ENCODE data around the gene IFT20. TPM values are rescaled to one million over a fixed set of nuclear protein-coding genes. Genes with fewer than 3 reads are reported as not detected.

Gene IFT20
- polyA plus RNA-seq (ENCODE audit: insufficient read length in 3 of 3): 10 to 100 TPM; 52.8 to 60.9 (median 58.2) TPM
- long read RNA-seq, donor 1, transcript IFT20-213 (1 exons, 1,485 nt): minor isoform, 8 of 28 reads
- long read RNA-seq, donor 1, transcript IFT20-203 (5 exons, 825 nt): major isoform, 9 of 28 reads
- long read RNA-seq, donor 1, partial matches to known transcripts: 6 of 28 reads
- long read RNA-seq, donor 1, other reads (novel, unspliced or antisense): 0 of 28 reads
- long read RNA-seq, donor 2, transcript IFT20-213 (1 exons, 1,485 nt): minor isoform, 6 of 24 reads
- long read RNA-seq, donor 2, transcript IFT20-203 (5 exons, 825 nt): major isoform, 13 of 24 reads
- long read RNA-seq, donor 2, partial matches to known transcripts: 0 of 24 reads
- long read RNA-seq, donor 2, other reads (novel, unspliced or antisense): 0 of 24 reads
- long read RNA-seq, donor 3, transcript IFT20-214 (6 exons, 1,071 nt): minor isoform, 7 of 47 reads
- long read RNA-seq, donor 3, transcript IFT20-213 (1 exons, 1,485 nt): minor isoform, 12 of 47 reads
- long read RNA-seq, donor 3, transcript IFT20-203 (5 exons, 825 nt): major isoform, 14 of 47 reads
- long read RNA-seq, donor 3, partial matches to known transcripts: 13 of 47 reads
- long read RNA-seq, donor 3, other reads (novel, unspliced or antisense): 0 of 47 reads
- long read RNA-seq, donor 4, transcript IFT20-213 (1 exons, 1,485 nt): minor isoform, 11 of 31 reads
- long read RNA-seq, donor 4, transcript IFT20-203 (5 exons, 825 nt): major isoform, 12 of 31 reads
- long read RNA-seq, donor 4, partial matches to known transcripts: 0 of 31 reads
- long read RNA-seq, donor 4, other reads (novel, unspliced or antisense): 0 of 31 reads
- long read RNA-seq, donor 5: 0 reads
- long read RNA-seq, donor 6, transcript IFT20-213 (1 exons, 1,485 nt): major isoform, 29 of 52 reads
- long read RNA-seq, donor 6, transcript IFT20-214 (6 exons, 1,071 nt): minor isoform, 8 of 52 reads
- long read RNA-seq, donor 6, transcript IFT20-203 (5 exons, 825 nt): minor isoform, 11 of 52 reads
- long read RNA-seq, donor 6, partial matches to known transcripts: 0 of 52 reads
- long read RNA-seq, donor 6, other reads (novel, unspliced or antisense): 0 of 52 reads
- long read RNA-seq, donor 7, transcript IFT20-213 (1 exons, 1,485 nt): minor isoform, 6 of 37 reads
- long read RNA-seq, donor 7, transcript IFT20-203 (5 exons, 825 nt): major isoform, 18 of 37 reads
- long read RNA-seq, donor 7, partial matches to known transcripts: 7 of 37 reads
- long read RNA-seq, donor 7, other reads (novel, unspliced or antisense): 0 of 37 reads
- long read RNA-seq, donor 8: 0 reads
- long read RNA-seq, donor 9, transcript IFT20-213 (1 exons, 1,485 nt): minor isoform, 6 of 24 reads
- long read RNA-seq, donor 9, transcript IFT20-203 (5 exons, 825 nt): major isoform, 15 of 24 reads
- long read RNA-seq, donor 9, partial matches to known transcripts: 0 of 24 reads
- long read RNA-seq, donor 9, other reads (novel, unspliced or antisense): 0 of 24 reads
- long read RNA-seq, donor 10, transcript IFT20-203 (5 exons, 825 nt): major isoform, 20 of 54 reads
- long read RNA-seq, donor 10, transcript IFT20-213 (1 exons, 1,485 nt): minor isoform, 11 of 54 reads
- long read RNA-seq, donor 10, transcript IFT20-214 (6 exons, 1,071 nt): minor isoform, 6 of 54 reads
- long read RNA-seq, donor 10, partial matches to known transcripts: 6 of 54 reads
- long read RNA-seq, donor 10, other reads (novel, unspliced or antisense): 8 of 54 reads
- long read RNA-seq, donor 11, transcript IFT20-203 (5 exons, 825 nt): major isoform, 9 of 19 reads
- long read RNA-seq, donor 11, transcript IFT20-213 (1 exons, 1,485 nt): minor isoform, 5 of 19 reads
- long read RNA-seq, donor 11, partial matches to known transcripts: 0 of 19 reads
- long read RNA-seq, donor 11, other reads (novel, unspliced or antisense): 0 of 19 reads
- long read RNA-seq, donor 12, transcript IFT20-213 (1 exons, 1,485 nt): major isoform, 7 of 17 reads
- long read RNA-seq, donor 12, transcript IFT20-203 (5 exons, 825 nt): minor isoform, 5 of 17 reads
- long read RNA-seq, donor 12, partial matches to known transcripts: 0 of 17 reads
- long read RNA-seq, donor 12, other reads (novel, unspliced or antisense): 0 of 17 reads
- long read RNA-seq, donor 13: 0 reads
- long read RNA-seq, donor 14, transcript IFT20-213 (1 exons, 1,485 nt): minor isoform, 7 of 22 reads
- long read RNA-seq, donor 14, transcript IFT20-203 (5 exons, 825 nt): major isoform, 10 of 22 reads
- long read RNA-seq, donor 14, partial matches to known transcripts: 0 of 22 reads
- long read RNA-seq, donor 14, other reads (novel, unspliced or antisense): 0 of 22 reads
- long read RNA-seq, donor 15, transcript IFT20-213 (1 exons, 1,485 nt): minor isoform, 6 of 15 reads
- long read RNA-seq, donor 15, transcript IFT20-203 (5 exons, 825 nt): major isoform, 7 of 15 reads
- long read RNA-seq, donor 15, partial matches to known transcripts: 0 of 15 reads
- long read RNA-seq, donor 15, other reads (novel, unspliced or antisense): 0 of 15 reads
- long read RNA-seq, donor 16, transcript IFT20-213 (1 exons, 1,485 nt): major isoform, 42 of 93 reads
- long read RNA-seq, donor 16, transcript IFT20-203 (5 exons, 825 nt): minor isoform, 31 of 93 reads
- long read RNA-seq, donor 16, transcript IFT20-214 (6 exons, 1,071 nt): minor isoform, 7 of 93 reads
- long read RNA-seq, donor 16, partial matches to known transcripts: 8 of 93 reads
- long read RNA-seq, donor 16, other reads (novel, unspliced or antisense): 0 of 93 reads

GRCh38 chr17:28335201-28335958 lies at the start of gene IFT20, which contains the start of gene TNFAIP1:
Gene IFT20, minus strand, starts transcription at chr17:28335472. Its CDS starts 3,487 bp downstream, at chr17:28331985.
Gene TNFAIP1, plus strand, starts transcription at chr17:28335761. Its CDS starts 3,761 bp downstream, at chr17:28339522.
- DNase-seq (ENCODE audit: extremely low read depth in 1 of 11, low read depth in 9 of 11, low spot score in 4 of 11): peak; percentile 95 to 100 (median 99)

DNA sequence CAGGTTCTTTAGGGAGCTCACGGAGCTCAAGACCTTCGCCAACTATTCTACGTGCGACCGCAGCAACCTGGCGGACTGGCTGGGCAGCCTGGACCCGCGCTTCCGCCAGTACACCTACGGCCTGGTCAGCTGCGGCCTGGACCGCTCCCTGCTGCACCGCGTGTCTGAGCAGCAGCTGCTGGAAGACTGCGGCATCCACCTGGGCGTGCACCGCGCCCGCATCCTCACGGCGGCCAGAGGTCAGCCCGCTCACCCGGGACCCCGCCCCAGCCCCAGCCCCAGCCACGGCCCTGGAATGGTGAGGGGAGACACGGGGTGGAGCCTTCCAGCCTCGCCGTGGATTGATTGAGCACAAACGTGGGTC lies 49.7 kb upstream of the IFT20 start:
- no peak for DNase-seq (ENCODE audit: extremely low read depth in 1 of 11, low read depth in 9 of 11, low spot score in 4 of 11)

GRCh38 chr17:28384281-28385036 lies 49.2 kb upstream of the IFT20 start:
- peak in 1 of 11 donors; percentile 18 for DNase-seq (ENCODE audit: extremely low read depth in 1 of 11, low read depth in 9 of 11, low spot score in 4 of 11)

DNA sequence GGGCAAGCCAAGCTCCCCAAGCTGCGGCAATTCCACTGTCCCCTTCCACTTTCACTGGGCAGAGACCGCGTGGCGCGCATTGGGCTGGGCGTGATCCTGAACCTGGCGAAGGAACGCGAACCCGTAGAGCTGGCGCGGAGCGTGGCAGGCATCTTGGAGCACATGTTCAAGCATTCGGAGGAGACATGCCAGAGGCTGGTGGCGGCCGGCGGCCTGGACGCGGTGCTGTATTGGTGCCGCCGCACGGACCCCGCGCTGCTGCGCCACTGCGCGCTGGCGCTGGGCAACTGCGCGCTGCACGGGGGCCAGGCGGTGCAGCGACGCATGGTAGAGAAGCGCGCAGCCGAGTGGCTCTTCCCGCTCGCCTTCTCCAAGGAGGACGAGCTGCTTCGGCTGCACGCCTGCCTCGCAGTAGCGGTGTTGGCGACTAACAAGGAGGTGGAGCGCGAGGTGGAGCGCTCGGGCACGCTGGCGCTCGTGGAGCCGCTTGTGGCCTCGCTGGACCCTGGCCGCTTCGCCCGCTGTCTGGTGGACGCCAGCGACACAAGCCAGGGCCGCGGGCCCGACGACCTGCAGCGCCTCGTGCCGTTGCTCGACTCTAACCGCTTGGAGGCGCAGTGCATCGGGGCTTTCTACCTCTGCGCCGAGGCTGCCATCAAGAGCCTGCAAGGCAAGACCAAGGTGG lies 46.0 kb upstream of the IFT20 start:
- no peak for DNase-seq (ENCODE audit: extremely low read depth in 1 of 11, low read depth in 9 of 11, low spot score in 4 of 11)

- no peak for DNase-seq (ENCODE audit: extremely low read depth in 1 of 11, low read depth in 9 of 11, low spot score in 4 of 11)
Measured at GRCh38 chr17:28379814-28380801, 44.8 kb upstream of the IFT20 start.

GRCh38 chr17:28372945-28373274 lies 37.6 kb upstream of the IFT20 start:
- DNase-seq (ENCODE audit: extremely low read depth in 1 of 11, low read depth in 9 of 11, low spot score in 4 of 11): no peak

DNA sequence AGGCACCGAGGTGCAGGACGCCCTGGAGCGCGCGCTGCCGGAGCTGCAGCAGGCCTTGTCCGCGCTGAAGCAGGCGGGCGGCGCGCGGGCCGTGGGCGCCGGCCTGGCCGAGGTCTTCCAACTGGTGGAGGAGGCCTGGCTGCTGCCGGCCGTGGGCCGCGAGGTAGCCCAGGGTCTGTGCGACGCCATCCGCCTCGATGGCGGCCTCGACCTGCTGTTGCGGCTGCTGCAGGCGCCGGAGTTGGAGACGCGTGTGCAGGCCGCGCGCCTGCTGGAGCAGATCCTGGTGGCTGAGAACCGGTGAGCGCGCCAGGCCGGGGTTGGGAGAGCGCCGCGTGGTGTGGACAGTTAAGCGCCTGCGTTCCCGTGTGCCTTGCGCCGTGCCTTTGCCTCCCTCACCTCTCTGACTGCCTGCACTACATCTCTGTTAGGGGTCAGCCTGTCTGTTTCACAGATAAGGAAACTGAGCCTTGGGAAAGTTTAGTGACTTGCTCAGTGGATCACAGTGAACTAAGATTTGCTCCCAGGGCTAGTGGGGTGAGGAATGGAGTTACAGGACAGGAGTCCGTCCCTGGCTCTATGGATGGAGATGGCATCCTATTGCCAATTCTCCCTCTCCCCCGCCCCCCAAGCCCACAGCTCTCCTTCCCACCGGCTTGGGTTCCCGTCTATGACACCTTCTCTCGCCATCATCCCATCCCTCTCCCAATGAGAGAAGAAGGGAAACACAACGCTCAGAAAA lies 37.1 kb upstream of the IFT20 start:
- peak in 1 of 11 donors; percentile 15 for DNase-seq (ENCODE audit: extremely low read depth in 1 of 11, low read depth in 9 of 11, low spot score in 4 of 11)

DNA sequence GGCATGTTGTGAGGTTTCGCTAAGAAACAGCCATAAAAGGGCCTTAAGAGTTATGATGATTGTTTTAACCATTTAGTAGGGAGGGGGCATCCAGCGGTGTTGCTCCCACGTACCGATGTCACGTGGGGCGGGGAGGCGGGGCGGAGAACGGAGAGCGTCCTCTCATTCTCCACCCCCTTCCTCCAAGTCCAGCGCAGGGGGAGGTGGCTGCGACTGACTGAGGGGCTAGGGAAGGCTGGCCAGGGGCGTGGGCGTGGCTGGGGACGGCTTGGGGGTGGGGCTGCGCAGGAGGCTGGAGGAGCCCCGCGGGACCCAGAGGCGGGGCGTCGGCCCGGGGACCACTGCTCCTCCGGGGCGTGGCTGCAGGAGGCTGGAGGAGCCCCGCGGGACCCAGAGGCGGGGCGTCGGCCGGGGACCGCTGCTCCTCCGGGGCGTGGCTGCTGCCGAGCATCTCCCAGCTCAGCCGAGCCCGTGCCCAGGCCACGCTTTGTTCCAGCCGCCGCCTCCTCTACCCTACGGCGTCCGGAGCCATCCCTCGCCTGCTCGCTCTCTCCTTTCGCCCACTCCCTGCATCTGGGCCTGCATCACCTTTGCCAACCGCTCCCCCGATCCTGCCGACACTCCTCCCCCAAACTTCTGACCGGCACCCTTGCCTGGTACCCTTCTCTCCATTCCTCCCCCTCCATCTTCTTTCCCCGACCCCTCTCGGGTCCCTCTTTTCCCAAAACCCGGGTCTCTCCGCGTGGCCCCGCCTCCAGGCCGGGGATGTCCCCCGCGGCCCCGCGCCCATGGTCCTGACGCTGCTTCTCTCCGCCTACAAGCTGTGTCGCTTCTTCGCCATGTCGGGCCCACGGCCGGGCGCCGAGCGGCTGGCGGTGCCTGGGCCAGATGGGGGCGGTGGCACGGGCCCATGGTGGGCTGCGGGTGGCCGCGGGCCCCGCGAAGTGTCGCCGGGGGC lies 36.3 kb upstream of the IFT20 start, which contains the start of gene SARM1:
SARM1 (plus strand) TSS at position 450 of the 958 bp plus-strand sequence; CDS start at position 789, 339 bp downstream.
- peak in 10 of 11 donors; percentile 65 to 90 (median 86) for DNase-seq (ENCODE audit: extremely low read depth in 1 of 11, low read depth in 9 of 11, low spot score in 4 of 11)

DNA sequence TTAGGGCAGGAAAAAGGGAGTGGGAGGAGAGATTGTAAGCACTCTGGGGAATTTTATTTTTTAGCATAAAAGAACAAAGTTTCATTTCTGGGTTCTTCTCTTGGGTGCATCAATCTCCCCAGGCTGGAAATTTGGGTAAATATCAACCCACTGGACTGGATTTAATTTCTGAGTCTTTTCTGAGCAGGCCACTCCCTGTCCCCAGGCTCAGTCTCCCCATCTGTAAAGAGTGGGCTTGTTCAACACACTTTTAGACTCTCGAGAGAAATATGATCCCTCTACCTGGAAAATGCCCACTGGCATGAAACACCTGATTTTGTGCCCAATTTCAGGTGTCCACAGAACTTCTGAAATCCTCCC lies 35.5 kb upstream of the IFT20 start:
- no peak for DNase-seq (ENCODE audit: extremely low read depth in 1 of 11, low read depth in 9 of 11, low spot score in 4 of 11)

DNA sequence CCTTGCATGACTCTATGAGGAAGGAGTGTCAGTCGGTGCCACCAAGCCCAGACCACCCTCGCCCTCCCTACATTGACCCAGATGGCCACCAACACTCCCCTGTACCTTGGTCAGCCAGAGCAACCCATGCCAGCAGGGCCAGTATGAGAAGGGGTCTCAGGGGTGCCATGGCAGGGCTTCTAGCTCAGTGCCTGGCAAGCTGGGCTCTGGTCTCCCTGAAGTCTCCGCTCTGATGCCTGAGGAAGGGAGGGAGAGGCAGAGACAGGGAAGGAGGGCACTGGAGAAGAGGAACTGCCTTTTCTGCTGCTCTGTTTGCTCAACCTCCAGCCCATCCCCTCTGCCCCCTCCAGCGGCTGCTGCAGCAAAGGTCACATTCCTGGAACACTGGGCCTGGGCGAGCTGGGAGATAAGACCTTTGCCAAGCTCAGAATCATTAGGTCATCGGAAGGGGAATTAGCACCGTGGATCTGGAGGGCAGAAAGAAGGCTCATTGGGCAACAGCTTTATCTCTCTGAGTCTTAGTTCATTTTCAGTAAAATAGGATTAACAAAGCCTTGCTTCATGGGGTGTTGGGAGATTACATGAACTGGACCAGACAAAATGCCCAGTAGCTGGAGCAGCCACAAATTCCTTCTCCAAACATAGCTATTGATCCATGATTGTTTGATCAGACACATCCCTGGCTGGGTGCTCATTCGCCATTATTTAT lies 34.9 kb upstream of the IFT20 start, which contains the start of gene VTN:
VTN (minus strand) TSS at position 273 of the 709 bp plus-strand sequence; CDS start at position 169, 104 bp downstream.
- DNase-seq (ENCODE audit: extremely low read depth in 1 of 11, low read depth in 9 of 11, low spot score in 4 of 11): no peak

DNA sequence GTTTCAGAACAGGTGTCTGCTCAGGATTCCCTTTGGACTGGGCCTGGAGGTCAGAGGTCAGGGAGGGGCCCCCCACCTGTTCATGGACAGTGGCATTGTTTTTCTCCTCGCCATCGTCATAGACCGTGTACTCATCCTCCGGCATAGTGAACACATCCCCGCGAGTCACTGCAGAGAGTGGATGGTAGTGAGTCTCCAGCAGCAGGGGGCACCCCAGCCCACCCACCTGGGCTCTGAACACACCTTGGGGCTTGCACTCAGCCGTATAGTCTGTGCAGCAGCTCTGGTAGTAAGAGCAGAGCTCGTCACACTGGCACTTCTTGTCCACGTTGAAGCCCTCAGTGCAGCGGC lies 34.4 kb upstream of the IFT20 start:
- no peak for DNase-seq (ENCODE audit: extremely low read depth in 1 of 11, low read depth in 9 of 11, low spot score in 4 of 11)
